ENCODE data around the gene PSTPIP1. TPM values are rescaled to one million over a fixed set of nuclear protein-coding genes. Genes with fewer than 3 reads are reported as not detected.

Gene PSTPIP1
- total and polyA plus RNA-seq, 10 of the 15 experiments (the other 5 are each of a cell fraction or from before 2014, with no cell fraction given): 0.50 to 29.3 (median 14.5) TPM

- H3K27ac ChIP-seq (ENCODE audit: control insufficient read depth, insufficient read depth): no peak overlapping the region
- no peak for DNase-seq (ENCODE audit: low read depth, low spot score)
- RAD21 ChIA-PET (ENCODE audit: unreplicated experiment): no interaction called here
- no peaks in the 10 kb centered on the region for H3K27me3 ChIP-seq (replicated peaks in 1 of 2; ENCODE audit: control insufficient read depth in 2 of 2, insufficient read depth in 2 of 2, low read length in 1 of 2)
- in situ Hi-C loops (cut with MboI): no loop called here
- ATAC-seq: no peak
- no CpG with 5 or more reads among the region's 8 CpGs for WGBS (ENCODE audit: insufficient coverage, insufficient replicate concordance, low lambda C conversion rate, missing lambda C conversion rate)
- no peaks in the 10 kb centered on the region for H3K4me1 ChIP-seq (ENCODE audit: control insufficient read depth, insufficient read depth, low read length)
- no peak overlapping the region for H2AFZ ChIP-seq (ENCODE audit: control insufficient read depth, low read depth, low read length)
- no peaks in the 10 kb centered on the region for H4K20me1 ChIP-seq (ENCODE audit: control insufficient read depth, insufficient read depth)
- CTCF ChIA-PET: no interaction called here
- TF ChIP-seq IKZF1 (conservative IDR thresholded peaks at IDR 0.05): no peak
- TF ChIP-seq ATF2 (IDR thresholded peaks at IDR 0.05; ENCODE audit: low read length): no peak
- TF ChIP-seq, protein P1, sequence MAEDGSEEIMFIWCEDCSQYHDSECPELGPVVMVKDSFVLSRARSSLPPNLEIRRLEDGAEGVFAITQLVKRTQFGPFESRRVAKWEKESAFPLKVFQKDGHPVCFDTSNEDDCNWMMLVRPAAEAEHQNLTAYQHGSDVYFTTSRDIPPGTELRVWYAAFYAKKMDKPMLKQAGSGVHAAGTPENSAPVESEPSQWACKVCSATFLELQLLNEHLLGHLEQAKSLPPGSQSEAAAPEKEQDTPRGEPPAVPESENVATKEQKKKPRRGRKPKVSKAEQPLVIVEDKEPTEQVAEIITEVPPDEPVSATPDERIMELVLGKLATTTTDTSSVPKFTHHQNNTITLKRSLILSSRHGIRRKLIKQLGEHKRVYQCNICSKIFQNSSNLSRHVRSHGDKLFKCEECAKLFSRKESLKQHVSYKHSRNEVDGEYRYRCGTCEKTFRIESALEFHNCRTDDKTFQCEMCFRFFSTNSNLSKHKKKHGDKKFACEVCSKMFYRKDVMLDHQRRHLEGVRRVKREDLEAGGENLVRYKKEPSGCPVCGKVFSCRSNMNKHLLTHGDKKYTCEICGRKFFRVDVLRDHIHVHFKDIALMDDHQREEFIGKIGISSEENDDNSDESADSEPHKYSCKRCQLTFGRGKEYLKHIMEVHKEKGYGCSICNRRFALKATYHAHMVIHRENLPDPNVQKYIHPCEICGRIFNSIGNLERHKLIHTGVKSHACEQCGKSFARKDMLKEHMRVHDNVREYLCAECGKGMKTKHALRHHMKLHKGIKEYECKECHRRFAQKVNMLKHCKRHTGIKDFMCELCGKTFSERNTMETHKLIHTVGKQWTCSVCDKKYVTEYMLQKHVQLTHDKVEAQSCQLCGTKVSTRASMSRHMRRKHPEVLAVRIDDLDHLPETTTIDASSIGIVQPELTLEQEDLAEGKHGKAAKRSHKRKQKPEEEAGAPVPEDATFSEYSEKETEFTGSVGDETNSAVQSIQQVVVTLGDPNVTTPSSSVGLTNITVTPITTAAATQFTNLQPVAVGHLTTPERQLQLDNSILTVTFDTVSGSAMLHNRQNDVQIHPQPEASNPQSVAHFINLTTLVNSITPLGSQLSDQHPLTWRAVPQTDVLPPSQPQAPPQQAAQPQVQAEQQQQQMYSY (CRISPR knock-in tag; IDR thresholded peaks at IDR 0.05): no peak
- TF ChIP-seq, protein P2, sequence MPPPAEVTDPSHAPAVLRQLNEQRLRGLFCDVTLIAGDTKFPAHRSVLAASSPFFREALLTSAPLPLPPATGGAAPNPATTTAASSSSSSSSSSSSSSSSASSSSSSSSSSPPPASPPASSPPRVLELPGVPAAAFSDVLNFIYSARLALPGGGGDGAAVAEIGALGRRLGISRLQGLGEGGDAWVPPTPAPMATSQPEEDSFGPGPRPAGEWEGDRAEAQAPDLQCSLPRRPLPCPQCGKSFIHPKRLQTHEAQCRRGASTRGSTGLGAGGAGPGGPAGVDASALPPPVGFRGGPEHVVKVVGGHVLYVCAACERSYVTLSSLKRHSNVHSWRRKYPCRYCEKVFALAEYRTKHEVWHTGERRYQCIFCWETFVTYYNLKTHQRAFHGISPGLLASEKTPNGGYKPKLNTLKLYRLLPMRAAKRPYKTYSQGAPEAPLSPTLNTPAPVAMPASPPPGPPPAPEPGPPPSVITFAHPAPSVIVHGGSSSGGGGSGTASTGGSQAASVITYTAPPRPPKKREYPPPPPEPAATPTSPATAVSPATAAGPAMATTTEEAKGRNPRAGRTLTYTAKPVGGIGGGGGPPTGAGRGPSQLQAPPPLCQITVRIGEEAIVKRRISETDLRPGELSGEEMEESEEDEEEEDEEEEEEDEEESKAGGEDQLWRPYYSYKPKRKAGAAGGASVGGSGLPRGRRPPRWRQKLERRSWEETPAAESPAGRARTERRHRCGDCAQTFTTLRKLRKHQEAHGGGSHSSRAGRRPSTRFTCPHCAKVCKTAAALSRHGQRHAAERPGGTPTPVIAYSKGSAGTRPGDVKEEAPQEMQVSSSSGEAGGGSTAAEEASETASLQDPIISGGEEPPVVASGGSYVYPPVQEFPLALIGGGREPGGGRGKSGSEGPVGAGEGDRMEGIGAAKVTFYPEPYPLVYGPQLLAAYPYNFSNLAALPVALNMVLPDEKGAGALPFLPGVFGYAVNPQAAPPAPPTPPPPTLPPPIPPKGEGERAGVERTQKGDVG (CRISPR knock-in tag; IDR thresholded peaks at IDR 0.05): no peak
- FAIRE-seq: no peak
- no peak overlapping the region for H3K4me3 ChIP-seq
- H3K9ac ChIP-seq (ENCODE audit: control insufficient read depth, insufficient read depth, low read length): no peak overlapping the region
- POLR2A ChIA-PET: no interaction called here
- H3K9me3 ChIP-seq (replicated peaks; ENCODE audit: control insufficient read depth, insufficient read depth, low read length): no peaks in the 10 kb centered on the region; the same call in 2 of the 3 replicates
- peaks cover 0 to 7% of the 10 kb centered on the region in 2 experiments; a peak in 3 of 4 replicates for H3K36me3 ChIP-seq (ENCODE audit: control insufficient read depth in 2 of 2, insufficient read depth in 2 of 2, low read length in 1 of 2)
- intact Hi-C loops (cut with micrococcal nuclease; ENCODE audit: unreplicated experiment): no loop called here
- H3K79me2 ChIP-seq (ENCODE audit: control insufficient read depth, insufficient read depth, low read length): no peaks in the 10 kb centered on the region
- SMC1A ChIA-PET (ENCODE audit: uncharacterized antibody, unreplicated experiment): no interaction called here
- BruUV-seq (replicated peaks): no TSS peak
- no peak overlapping the region for H3K4me2 ChIP-seq (ENCODE audit: control insufficient read depth, insufficient read depth)
Observed at GRCh38 chr15:77039848-77040247, 44.9 kb downstream of the PSTPIP1 start.
